ENCODE results near the gene RASGEF1B. TPM values are rescaled to one million over a fixed set of nuclear protein-coding genes. Genes with fewer than 3 reads are reported as not detected.

RASGEF1B gene
- total RNA-seq, 1 experiment from 2014 or later = 1.4 TPM

GRCh38 chr4:81453024-81453423, 18.7 kb downstream of the RASGEF1B start:
- no peaks in the 10 kb centered on the region for H3K36me3 ChIP-seq (ENCODE audit: low read depth, low read length)
- ChIA-PET CTCF (no interaction called here), POLR2A (ENCODE audit: unreplicated experiment) (interaction anchor here (0.6 kb wide), 1 partner anchor 25 kb away, joined by 4 read pairs; no protein-coding TSS in a partner anchor)
- no TSS peak for BruUV-seq (replicated peaks)
- DNase-seq (no peak), ATAC-seq (no peak)
- TF ChIP-seq EZH2phosphoT487 (IDR thresholded peaks at IDR 0.05; ENCODE audit: borderline replicate concordance, low read length) = no peak
- no peak for TF ChIP-seq CTCF (conservative IDR thresholded peaks at IDR 0.05; ENCODE audit: low read depth, low read length)
- no peak for TF ChIP-seq EZH2 (IDR thresholded peaks at IDR 0.05; ENCODE audit: low read length, unreplicated experiment)
- H3K9me3 ChIP-seq (ENCODE audit: low read length) = no peaks in the 10 kb centered on the region
- H4K20me1 ChIP-seq (ENCODE audit: low read length) = no peaks in the 10 kb centered on the region
- H3K4me3 ChIP-seq (ENCODE audit: low read length) = peak overlapping the region; percentile 5; the same call in 1 of the 2 replicates
- H3K4me1 ChIP-seq (ENCODE audit: insufficient read depth, low read length) = peaks cover 38% of the 10 kb centered on the region
- H3K27ac ChIP-seq (ENCODE audit: low read length) = peak overlapping the region; percentile 55
- no peak overlapping the region for H2AFZ ChIP-seq (ENCODE audit: low read length)
- no peak overlapping the region for H3K9ac ChIP-seq (ENCODE audit: low read length)
- no peaks in the 10 kb centered on the region for H3K79me2 ChIP-seq (ENCODE audit: low read length)
- no peaks in the 10 kb centered on the region for H3K27me3 ChIP-seq (ENCODE audit: low read length)
- peak overlapping the region; percentile 45 for H3K4me2 ChIP-seq (ENCODE audit: low read length)
- H3K9me2 ChIP-seq (replicated peaks; ENCODE audit: low read length) = no peaks in the 10 kb centered on the region
- intact Hi-C loops (cut with micrococcal nuclease) = loop anchor here (5.0 kb wide), 1 partner anchor 46 kb away; no protein-coding TSS in a partner anchor
- H3F3A ChIP-seq (ENCODE audit: low read length, unreplicated experiment) = no peaks in the 10 kb centered on the region

GRCh38 chr4:81452452-81453006, 19.2 kb downstream of the RASGEF1B start:
- ChIA-PET CTCF (interaction anchor here (0.7 kb wide), 1 partner anchor 787 kb away, joined by 3 read pairs; no protein-coding TSS in a partner anchor), POLR2A (ENCODE audit: unreplicated experiment) (interaction anchor here (0.6 kb wide), 1 partner anchor 25 kb away, joined by 4 read pairs; no protein-coding TSS in a partner anchor)
- no peaks in the 10 kb centered on the region for H4K20me1 ChIP-seq (ENCODE audit: low read length)
- H3K79me2 ChIP-seq (ENCODE audit: low read length) = no peaks in the 10 kb centered on the region
- H3K36me3 ChIP-seq (ENCODE audit: low read depth, low read length) = no peaks in the 10 kb centered on the region
- peaks cover 38% of the 10 kb centered on the region for H3K4me1 ChIP-seq (ENCODE audit: insufficient read depth, low read length)
- no peaks in the 10 kb centered on the region for H3K9me2 ChIP-seq (replicated peaks; ENCODE audit: low read length)
- no TSS peak for BruUV-seq (replicated peaks)
- H3K27me3 ChIP-seq (ENCODE audit: low read length) = no peaks in the 10 kb centered on the region
- no peaks in the 10 kb centered on the region for H3K9me3 ChIP-seq (ENCODE audit: low read length)
- intact Hi-C loops (cut with micrococcal nuclease) = loop anchor here (1.0 to 5.0 kb wide), 3 partner anchors 15 to 45 kb away; no protein-coding TSS in a partner anchor
- DNase-seq = peak; percentile 76
- peak overlapping the region; percentile 5; the same call in 1 of the 2 replicates for H3K4me3 ChIP-seq (ENCODE audit: low read length)
- TF ChIP-seq CTCF (conservative IDR thresholded peaks at IDR 0.05; ENCODE audit: low read depth, low read length) = no peak
- no peak for TF ChIP-seq EZH2 (IDR thresholded peaks at IDR 0.05; ENCODE audit: low read length, unreplicated experiment)
- no peak for TF ChIP-seq EZH2phosphoT487 (IDR thresholded peaks at IDR 0.05; ENCODE audit: borderline replicate concordance, low read length)
- H2AFZ ChIP-seq (ENCODE audit: low read length) = no peak overlapping the region
- H3K27ac ChIP-seq (ENCODE audit: low read length) = peak overlapping the region; percentile 55
- no peak overlapping the region for H3K9ac ChIP-seq (ENCODE audit: low read length)
- ATAC-seq = peak; percentile 88
- no peaks in the 10 kb centered on the region for H3F3A ChIP-seq (ENCODE audit: low read length, unreplicated experiment)
- peak overlapping the region; percentile 45 for H3K4me2 ChIP-seq (ENCODE audit: low read length)

DNA sequence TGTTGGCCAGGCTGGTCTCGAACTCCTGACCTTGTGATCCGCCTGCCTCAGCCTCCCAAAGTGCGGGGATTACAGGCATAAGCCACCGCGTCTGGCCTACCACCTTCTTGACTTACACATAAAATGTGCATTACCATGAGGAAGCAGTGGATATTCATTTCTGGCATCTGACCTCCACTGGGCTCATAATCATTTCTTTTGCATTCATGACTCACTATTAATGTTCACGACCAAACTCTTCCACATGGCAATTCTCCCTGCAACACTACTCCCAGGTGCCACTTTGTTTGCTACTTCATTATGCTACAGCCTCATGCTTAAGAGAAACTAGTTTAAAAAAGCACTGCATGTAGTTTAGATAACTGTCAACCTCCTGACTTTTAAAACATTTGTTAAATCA, 22.7 kb downstream of the RASGEF1B start:
- H3K9me3 ChIP-seq (ENCODE audit: low read length) = no peaks in the 10 kb centered on the region
- ATAC-seq = peak; percentile 61
- H3K4me2 ChIP-seq (ENCODE audit: low read length) = no peak overlapping the region
- no TSS peak for BruUV-seq (replicated peaks)
- H3K4me1 ChIP-seq (ENCODE audit: insufficient read depth, low read length) = peaks cover 22% of the 10 kb centered on the region
- no peaks in the 10 kb centered on the region for H4K20me1 ChIP-seq (ENCODE audit: low read length)
- CTCF ChIA-PET = no interaction called here
- peak overlapping the region; percentile 43 for H3K27ac ChIP-seq (ENCODE audit: low read length)
- H3K27me3 ChIP-seq (ENCODE audit: low read length) = no peaks in the 10 kb centered on the region
- H3K79me2 ChIP-seq (ENCODE audit: low read length) = no peaks in the 10 kb centered on the region
- no peaks in the 10 kb centered on the region for H3K9me2 ChIP-seq (replicated peaks; ENCODE audit: low read length)
- H3K36me3 ChIP-seq (ENCODE audit: low read depth, low read length) = no peaks in the 10 kb centered on the region
- intact Hi-C loops (cut with micrococcal nuclease) = no loop called here
- POLR2A ChIA-PET (ENCODE audit: unreplicated experiment) = no interaction called here
- TF ChIP-seq EZH2 (IDR thresholded peaks at IDR 0.05; ENCODE audit: low read length, unreplicated experiment) (no peak), CTCF (conservative IDR thresholded peaks at IDR 0.05; ENCODE audit: low read depth, low read length) (no peak)
- no peak overlapping the region for H2AFZ ChIP-seq (ENCODE audit: low read length)
- DNase-seq = peak; percentile 61
- no peaks in the 10 kb centered on the region for H3F3A ChIP-seq (ENCODE audit: low read length, unreplicated experiment)
- no peak overlapping the region for H3K9ac ChIP-seq (ENCODE audit: low read length)
- no peak overlapping the region for H3K4me3 ChIP-seq (ENCODE audit: low read length)

Data from PC-3 (cell line).